ENCODE results near the gene GMCL2. TPM values are rescaled to one million over a fixed set of nuclear protein-coding genes. Genes with fewer than 3 reads are reported as not detected.

GMCL2 gene
- total and polyA plus RNA-seq, 5 experiments from 2014 or later = 0.14 TPM; not detected in 4

- H3K4me1 Mint-ChIP-seq = peaks cover 29 to 64% (median 54%) of the 10 kb centered on the region in 4 donors
- no peak overlapping the region for H3K4me3 Mint-ChIP-seq
- no peaks in the 10 kb centered on the region for H3K27me3 Mint-ChIP-seq
- H3K27ac Mint-ChIP-seq = peak overlapping the region in 1 of 10 donors; percentile 21
- peaks cover 0 to 95% (median 12%) of the 10 kb centered on the region in 3 donors for H3K36me3 Mint-ChIP-seq
- H3K9me3 Mint-ChIP-seq = no peaks in the 10 kb centered on the region
- ATAC-seq = no peak
- no peak for DNase-seq
- POLR2A ChIA-PET = interaction anchor here (1.2 kb wide), 1 partner anchor 16 kb away, joined by 4 read pairs; no protein-coding TSS in a partner anchor
These were observed 23.5 kb upstream of the GMCL2 start for GRCh38 chr5:178210686-178211085.

- Mint-ChIP-seq H3K4me3 (no peak overlapping the region), H3K27ac (peak overlapping the region in 2 of 10 donors; percentile 21), H3K4me1 (peaks cover 29 to 67% (median 54%) of the 10 kb centered on the region in 4 donors), H3K9me3 (no peaks in the 10 kb centered on the region), H3K27me3 (no peaks in the 10 kb centered on the region), H3K36me3 (peaks cover 0 to 92% (median 12%) of the 10 kb centered on the region in 3 donors)
- DNase-seq = no peak
- no peak for ATAC-seq
- POLR2A ChIA-PET = interaction anchor here (0.8 to 1.2 kb wide), 2 partner anchors 17 to 20 kb away, joined by 4 to 5 read pairs; no protein-coding TSS in a partner anchor
These were observed 22.9 kb upstream of the GMCL2 start for GRCh38 chr5:178210073-178210535.

- peaks cover 0 to 86% (median 12%) of the 10 kb centered on the region in 3 donors for H3K36me3 Mint-ChIP-seq
- DNase-seq = no peak
- no peaks in the 10 kb centered on the region for H3K9me3 Mint-ChIP-seq
- H3K27me3 Mint-ChIP-seq = no peaks in the 10 kb centered on the region
- no peak for ATAC-seq
- H3K27ac Mint-ChIP-seq = peak overlapping the region in 7 of 10 donors; percentile 14 to 71 (median 46)
- POLR2A ChIA-PET = interaction anchor here (0.8 to 1.2 kb wide), 2 partner anchors 17 to 21 kb away, joined by 4 to 5 read pairs; no protein-coding TSS in a partner anchor
- H3K4me1 Mint-ChIP-seq = peaks cover 27 to 68% (median 52%) of the 10 kb centered on the region in 4 donors
- no peak overlapping the region for H3K4me3 Mint-ChIP-seq
These were observed 22.3 kb upstream of the GMCL2 start for GRCh38 chr5:178209334-178210072.

GRCh38 chr5:178208540-178209227 is 21.5 kb upstream of the GMCL2 start:
- H3K36me3 Mint-ChIP-seq = peaks cover 4 to 81% (median 12%) of the 10 kb centered on the region in 3 donors
- H3K27me3 Mint-ChIP-seq = peaks cover 0 to 3% (median 0%) of the 10 kb centered on the region in 5 donors
- no peak overlapping the region for H3K4me3 Mint-ChIP-seq
- H3K9me3 Mint-ChIP-seq = peaks cover 0 to 2% (median 0%) of the 10 kb centered on the region in 9 donors
- DNase-seq = no peak
- peak overlapping the region in 5 of 10 donors; percentile 15 to 71 (median 55) for H3K27ac Mint-ChIP-seq
- POLR2A ChIA-PET = no interaction called here
- peaks cover 26 to 67% (median 49%) of the 10 kb centered on the region in 4 donors for H3K4me1 Mint-ChIP-seq
- ATAC-seq = no peak

- H3K9me3 Mint-ChIP-seq = peaks cover 0 to 2% (median 0%) of the 10 kb centered on the region in 9 donors
- peak overlapping the region in 5 of 10 donors; percentile 10 to 61 (median 29) for H3K4me3 Mint-ChIP-seq
- peak overlapping the region; percentile 41 to 92 (median 70) for H3K27ac Mint-ChIP-seq
- DNase-seq = no peak
- peaks cover 0 to 3% (median 0%) of the 10 kb centered on the region in 5 donors for H3K27me3 Mint-ChIP-seq
- H3K4me1 Mint-ChIP-seq = peaks cover 25 to 60% (median 47%) of the 10 kb centered on the region in 4 donors
- POLR2A ChIA-PET = interaction anchor here (0.7 kb wide), 1 partner anchor 285 kb away, joined by 5 read pairs; no protein-coding TSS in a partner anchor
- no peak for ATAC-seq
- H3K36me3 Mint-ChIP-seq = peaks cover 4 to 73% (median 12%) of the 10 kb centered on the region in 3 donors
These were observed 20.7 kb upstream of the GMCL2 start for GRCh38 chr5:178207917-178208280.

- Mint-ChIP-seq H3K27me3 (peaks cover 0 to 3% (median 0%) of the 10 kb centered on the region in 5 donors), H3K36me3 (peaks cover 4 to 68% (median 12%) of the 10 kb centered on the region in 3 donors), H3K4me3 (peak overlapping the region in 7 of 10 donors; percentile 10 to 95 (median 61)), H3K9me3 (peaks cover 0 to 2% (median 0%) of the 10 kb centered on the region in 9 donors), H3K27ac (peak overlapping the region; percentile 52 to 92 (median 86)), H3K4me1 (peaks cover 25 to 60% (median 45%) of the 10 kb centered on the region in 4 donors)
- ATAC-seq (no peak), DNase-seq (no peak)
- POLR2A ChIA-PET = interaction anchor here (0.7 to 2.1 kb wide), 2 partner anchors 25 to 286 kb away, joined by 5 to 9 read pairs; partner anchors contain the start of gene PHYKPL
These were observed 20.2 kb upstream of the GMCL2 start for GRCh38 chr5:178207183-178207916.

GRCh38 chr5:178206166-178207101 is 19.3 kb upstream of the GMCL2 start:
- Mint-ChIP-seq H3K36me3 (peaks cover 4 to 60% (median 9%) of the 10 kb centered on the region in 3 donors), H3K4me3 (peak overlapping the region; percentile 70 to 95 (median 84)), H3K9me3 (peaks cover 0 to 2% (median 0%) of the 10 kb centered on the region in 9 donors), H3K4me1 (peaks cover 25 to 55% (median 44%) of the 10 kb centered on the region in 4 donors), H3K27me3 (peaks cover 0 to 3% (median 0%) of the 10 kb centered on the region in 5 donors), H3K27ac (peak overlapping the region; percentile 84 to 92 (median 88))
- peak in 3 of 10 donors; percentile 21 to 30 (median 29) for DNase-seq
- ATAC-seq = no peak
- POLR2A ChIA-PET = interaction anchor here (0.9 to 2.1 kb wide), 4 partner anchors 8 to 83 kb away, joined by 3 to 9 read pairs (median 6); partner anchors contain the start of gene PHYKPL

- POLR2A ChIA-PET = interaction anchor here (0.9 to 2.1 kb wide), 3 partner anchors 8 to 27 kb away, joined by 4 to 9 read pairs (median 7); partner anchors contain the start of gene PHYKPL
- H3K27me3 Mint-ChIP-seq = peaks cover 0 to 3% (median 0%) of the 10 kb centered on the region in 5 donors
- DNase-seq = no peak
- peaks cover 25 to 51% (median 42%) of the 10 kb centered on the region in 4 donors for H3K4me1 Mint-ChIP-seq
- peak overlapping the region; percentile 84 to 92 (median 88) for H3K27ac Mint-ChIP-seq
- peaks cover 0 to 2% (median 0%) of the 10 kb centered on the region in 9 donors for H3K9me3 Mint-ChIP-seq
- H3K36me3 Mint-ChIP-seq = peaks cover 4 to 53% (median 4%) of the 10 kb centered on the region in 3 donors
- ATAC-seq = no peak
- peak overlapping the region; percentile 70 to 95 (median 84) for H3K4me3 Mint-ChIP-seq
These were observed 18.5 kb upstream of the GMCL2 start for GRCh38 chr5:178205749-178206047.

- peaks cover 4 to 47% (median 4%) of the 10 kb centered on the region in 3 donors for H3K36me3 Mint-ChIP-seq
These were observed 18.0 kb upstream of the GMCL2 start for GRCh38 chr5:178204935-178205748.

More at GRCh38 chr5:178204935-178205748, 18.0 kb upstream of the GMCL2 start:
- peaks cover 0 to 3% (median 0%) of the 10 kb centered on the region in 5 donors for H3K27me3 Mint-ChIP-seq
- H3K4me1 Mint-ChIP-seq = peaks cover 25 to 49% (median 42%) of the 10 kb centered on the region in 4 donors
- H3K9me3 Mint-ChIP-seq = peaks cover 0 to 2% (median 0%) of the 10 kb centered on the region in 9 donors
- peak; percentile 49 to 83 (median 62) for DNase-seq
- peak overlapping the region; percentile 84 to 92 (median 88) for H3K27ac Mint-ChIP-seq
- peak overlapping the region; percentile 70 to 99 (median 86) for H3K4me3 Mint-ChIP-seq
- ATAC-seq = peak; percentile 39 to 48
- POLR2A ChIA-PET = interaction anchor here (0.9 to 2.1 kb wide), 21 partner anchors 8 to 1473 kb away, joined by 3 to 22 read pairs (median 6); partner anchors contain the start of genes NHP2 and PHYKPL

Data from naive thymus-derived CD8-positive, alpha-beta T cell (primary cell).